ENCODE measurements around the gene LAPTM4A.
A peak's percentile ranks its signal among the peaks of the same experiment; 100 is the strongest.
"Not testable (repeated sequence)": the region's sequence is repeated elsewhere in the genome, so short reads cannot be mapped to it uniquely, and the experiment has no call there.

LAPTM4A gene

GRCh38 chr2:20051532-20052228 is at the start of gene LAPTM4A:
Gene LAPTM4A, minus strand, starts transcription at chr2:20051628. Its CDS starts 108 bp downstream, at chr2:20051520.
- peak; percentile 97 for DNase-seq

- DNase-seq: no peak
Measured at GRCh38 chr2:20100711-20101110, 49.3 kb upstream of the LAPTM4A start.

GRCh38 chr2:20099780-20100179 is 48.4 kb upstream of the LAPTM4A start:
- DNase-seq: no peak

GRCh38 chr2:20097889-20098714 is 46.7 kb upstream of the LAPTM4A start:
- peak; percentile 74 for DNase-seq

- no peak for DNase-seq
Measured at GRCh38 chr2:20095469-20095868, 44.0 kb upstream of the LAPTM4A start.

GRCh38 chr2:20094955-20095354 is 43.5 kb upstream of the LAPTM4A start:
- no peak for DNase-seq

GRCh38 chr2:20094142-20094755 is 42.8 kb upstream of the LAPTM4A start:
- DNase-seq: no peak

GRCh38 chr2:20093263-20094141 is 42.1 kb upstream of the LAPTM4A start:
- no peak for DNase-seq

- no peak for DNase-seq
Measured at GRCh38 chr2:20092901-20093235, 41.4 kb upstream of the LAPTM4A start.

- DNase-seq: no peak
Measured at GRCh38 chr2:20092226-20092900, 40.9 kb upstream of the LAPTM4A start.

GRCh38 chr2:20091305-20091991 is 40.0 kb upstream of the LAPTM4A start:
- no peak for DNase-seq

- DNase-seq: no peak
Measured at GRCh38 chr2:20089715-20090464, 38.5 kb upstream of the LAPTM4A start.

GRCh38 chr2:20085909-20086308 is 34.5 kb upstream of the LAPTM4A start:
- DNase-seq: not testable (repeated sequence)

- DNase-seq: not testable (repeated sequence)
Measured at GRCh38 chr2:20082812-20083211, 31.4 kb upstream of the LAPTM4A start.

GRCh38 chr2:20081841-20082240 is 30.4 kb upstream of the LAPTM4A start:
- DNase-seq: no peak

GRCh38 chr2:20080839-20081415 is 29.5 kb upstream of the LAPTM4A start:
- DNase-seq: no peak

GRCh38 chr2:20080428-20080827 is 29.0 kb upstream of the LAPTM4A start:
- DNase-seq: no peak

GRCh38 chr2:20079546-20080115 is 28.2 kb upstream of the LAPTM4A start:
- DNase-seq: no peak

- DNase-seq: peak; percentile 20
Measured at GRCh38 chr2:20077411-20077940, 26.0 kb upstream of the LAPTM4A start.

GRCh38 chr2:20076757-20077156 is 25.3 kb upstream of the LAPTM4A start:
- DNase-seq: no peak

Data from NCI-H187 treated with DMSO at 0.1 percent for 48 hours (cell line).